ENCODE measurements around the gene KCTD11. TPM values are rescaled to one million over a fixed set of nuclear protein-coding genes. Genes with fewer than 3 reads are reported as not detected.

KCTD11 gene
- total RNA-seq, 1 experiment from 2014 or later: 3.8 TPM

- no peaks in the 10 kb centered on the region for H3K4me1 ChIP-seq (ENCODE audit: insufficient read depth, low read length, poor library complexity, severe bottlenecking)
- ChIA-PET CTCF (interaction anchor here (0.6 kb wide), 2 partner anchors 151 to 233 kb away, joined by 5 to 13 read pairs; partner anchors contain the start of genes ACADVL and DLG4), POLR2A (ENCODE audit: low non-redundant PET) (interaction anchor here (0.7 kb wide), 1 partner anchor 120 kb away, joined by 3 read pairs; no protein-coding TSS in a partner anchor)
- no peak overlapping the region for H3K27ac ChIP-seq (ENCODE audit: low read depth, low read length, poor library complexity, severe bottlenecking)
- no peak for DNase-seq (ENCODE audit: low spot score)
- no peaks in the 10 kb centered on the region for H3K36me3 ChIP-seq (ENCODE audit: insufficient read depth, low read length, poor library complexity, severe bottlenecking)
- no TSS peak for BruUV-seq (replicated peaks)
- intact Hi-C loops (cut with micrococcal nuclease; ENCODE audit: unreplicated experiment): no loop called here
- H3K4me3 ChIP-seq (ENCODE audit: low read depth, low read length, poor library complexity, severe bottlenecking): no peak overlapping the region
- TF ChIP-seq CTCF (conservative IDR thresholded peaks at IDR 0.05; ENCODE audit: low read depth, low read length): no peak
- no peak for TF ChIP-seq EZH2 (IDR thresholded peaks at IDR 0.05; ENCODE audit: borderline replicate concordance, low read depth, low read length, poor library complexity, severe bottlenecking)
- no peaks in the 10 kb centered on the region for H3K9me3 ChIP-seq (ENCODE audit: low read depth, low read length, poor library complexity, severe bottlenecking)
- no peaks in the 10 kb centered on the region for H3K27me3 ChIP-seq (replicated peaks; ENCODE audit: insufficient read depth, low read depth, low read length, poor library complexity)
Observed at GRCh38 chr17:7370853-7371252, 18.9 kb downstream of the KCTD11 start.

GRCh38 chr17:7374353-7374752 lies 22.4 kb downstream of the KCTD11 start:
- Histone ChIP-seq H3K9me3 (ENCODE audit: low read depth, low read length, poor library complexity, severe bottlenecking) (no peaks in the 10 kb centered on the region), H3K36me3 (ENCODE audit: insufficient read depth, low read length, poor library complexity, severe bottlenecking) (no peaks in the 10 kb centered on the region), H3K27ac (ENCODE audit: low read depth, low read length, poor library complexity, severe bottlenecking) (no peak overlapping the region), H3K4me3 (ENCODE audit: low read depth, low read length, poor library complexity, severe bottlenecking) (no peak overlapping the region), H3K4me1 (ENCODE audit: insufficient read depth, low read length, poor library complexity, severe bottlenecking) (no peaks in the 10 kb centered on the region), H3K27me3 (replicated peaks; ENCODE audit: insufficient read depth, low read depth, low read length, poor library complexity) (no peaks in the 10 kb centered on the region)
- CTCF ChIA-PET: interaction anchor here (0.6 kb wide), 1 partner anchor 129 kb away, joined by 3 read pairs; no protein-coding TSS in a partner anchor
- DNase-seq (ENCODE audit: low spot score): no peak
- POLR2A ChIA-PET (ENCODE audit: low non-redundant PET): no interaction called here
- TF ChIP-seq EZH2 (IDR thresholded peaks at IDR 0.05; ENCODE audit: borderline replicate concordance, low read depth, low read length, poor library complexity, severe bottlenecking): no peak
- no peak for TF ChIP-seq CTCF (conservative IDR thresholded peaks at IDR 0.05; ENCODE audit: low read depth, low read length)
- no TSS peak for BruUV-seq (replicated peaks)
- intact Hi-C loops (cut with micrococcal nuclease; ENCODE audit: unreplicated experiment): no loop called here

GRCh38 chr17:7379134-7379533 lies 27.2 kb downstream of the KCTD11 start:
- Histone ChIP-seq H3K27ac (ENCODE audit: low read depth, low read length, poor library complexity, severe bottlenecking) (no peak overlapping the region), H3K9me3 (ENCODE audit: low read depth, low read length, poor library complexity, severe bottlenecking) (no peaks in the 10 kb centered on the region), H3K36me3 (ENCODE audit: insufficient read depth, low read length, poor library complexity, severe bottlenecking) (no peaks in the 10 kb centered on the region), H3K27me3 (replicated peaks; ENCODE audit: insufficient read depth, low read depth, low read length, poor library complexity) (no peaks in the 10 kb centered on the region), H3K4me1 (ENCODE audit: insufficient read depth, low read length, poor library complexity, severe bottlenecking) (no peaks in the 10 kb centered on the region), H3K4me3 (ENCODE audit: low read depth, low read length, poor library complexity, severe bottlenecking) (no peak overlapping the region)
- no TSS peak for BruUV-seq (replicated peaks)
- ChIA-PET CTCF (no interaction called here), POLR2A (ENCODE audit: low non-redundant PET) (no interaction called here)
- no peak for DNase-seq (ENCODE audit: low spot score)
- intact Hi-C loops (cut with micrococcal nuclease; ENCODE audit: unreplicated experiment): no loop called here
- TF ChIP-seq CTCF (conservative IDR thresholded peaks at IDR 0.05; ENCODE audit: low read depth, low read length) (no peak), EZH2 (IDR thresholded peaks at IDR 0.05; ENCODE audit: borderline replicate concordance, low read depth, low read length, poor library complexity, severe bottlenecking) (no peak)

Measured in A673 (cell line).